HG02623 (cell line): Measurements from ENCODE around the gene RNF26.

Source experiments
- ATAC-seq: cut with Tn5 transposase; IDR thresholded peaks from one replicate; pipeline ENCODE4 v1.9.1; 2021; ENCODE audit warnings: moderate library complexity; ENCODE audit not compliant: unreplicated experiment

The RNF26 gene

GRCh38 chr11:119368121-119369034, 34.1 kb downstream of the RNF26 start:
- ATAC-seq = no peak

DNA sequence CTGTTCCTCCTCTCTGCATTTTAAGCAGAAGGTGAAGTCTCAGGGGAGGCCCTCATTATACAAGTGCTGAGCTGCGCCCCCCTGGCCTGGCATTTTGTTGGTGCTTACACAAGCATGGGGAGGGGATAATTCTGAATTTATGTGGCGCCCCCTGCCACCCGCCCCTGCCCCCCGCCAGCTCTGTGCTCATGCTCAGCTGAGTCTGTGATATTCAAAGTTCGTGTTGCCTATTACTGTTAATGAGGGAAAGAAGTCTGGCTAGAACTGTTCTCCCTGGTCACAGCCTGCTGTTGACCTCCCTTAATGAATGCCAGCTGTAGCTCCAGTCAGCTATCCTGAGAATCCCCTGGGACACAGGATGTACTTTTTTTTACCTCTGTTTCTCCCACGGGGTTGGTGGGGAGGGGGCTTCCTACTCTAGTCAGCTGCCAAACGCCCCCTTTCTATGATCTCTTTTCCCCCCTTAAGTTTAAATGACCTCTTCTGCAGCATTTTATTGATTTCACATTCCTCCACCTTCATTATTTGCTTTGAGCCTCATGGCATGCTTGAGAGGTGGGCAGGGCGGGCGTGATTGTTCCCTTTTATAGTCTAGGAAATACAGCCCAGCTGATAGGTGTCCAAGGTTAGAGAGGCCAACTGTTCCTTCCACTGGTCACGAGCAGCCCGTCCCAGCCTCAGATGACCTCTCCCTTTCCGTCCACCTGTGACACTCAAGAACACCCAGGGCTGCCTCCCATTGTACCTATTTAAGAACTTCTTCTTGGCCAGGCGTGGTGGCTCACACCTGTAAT, 35.0 kb downstream of the RNF26 start:
- no peak for ATAC-seq

DNA sequence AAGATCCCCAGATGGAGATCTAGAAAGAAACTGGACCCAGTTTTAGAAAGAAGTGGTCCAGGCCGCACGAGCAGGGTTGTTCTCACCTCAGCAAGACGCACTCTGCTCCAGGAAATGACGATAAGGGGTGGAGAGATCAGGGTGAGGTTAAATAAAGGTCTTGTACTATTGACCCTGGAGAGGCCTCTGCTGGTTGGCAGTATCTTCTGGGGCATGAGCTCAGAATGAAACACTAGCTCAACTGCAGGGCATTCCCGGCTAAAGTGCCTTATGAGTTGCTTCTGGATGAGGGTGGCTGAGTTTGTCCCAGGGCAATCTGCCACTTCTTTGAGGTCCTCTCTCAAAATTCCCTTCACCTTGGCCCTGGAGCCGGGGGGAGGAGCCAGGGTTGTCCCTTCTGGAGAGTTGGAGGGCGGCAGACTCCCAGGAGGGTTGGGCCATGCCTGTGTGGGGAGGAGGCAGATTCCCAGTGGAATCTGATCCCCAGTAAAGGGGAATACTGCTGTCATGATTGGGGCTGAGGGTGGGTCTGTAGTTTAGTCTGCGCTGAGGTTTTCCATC, 36.2 kb downstream of the RNF26 start:
- no peak for ATAC-seq

GRCh38 chr11:119371067-119371601, 36.8 kb downstream of the RNF26 start:
- ATAC-seq = no peak

- no peak for ATAC-seq
Observed at GRCh38 chr11:119371778-119372182, 37.5 kb downstream of the RNF26 start.

DNA sequence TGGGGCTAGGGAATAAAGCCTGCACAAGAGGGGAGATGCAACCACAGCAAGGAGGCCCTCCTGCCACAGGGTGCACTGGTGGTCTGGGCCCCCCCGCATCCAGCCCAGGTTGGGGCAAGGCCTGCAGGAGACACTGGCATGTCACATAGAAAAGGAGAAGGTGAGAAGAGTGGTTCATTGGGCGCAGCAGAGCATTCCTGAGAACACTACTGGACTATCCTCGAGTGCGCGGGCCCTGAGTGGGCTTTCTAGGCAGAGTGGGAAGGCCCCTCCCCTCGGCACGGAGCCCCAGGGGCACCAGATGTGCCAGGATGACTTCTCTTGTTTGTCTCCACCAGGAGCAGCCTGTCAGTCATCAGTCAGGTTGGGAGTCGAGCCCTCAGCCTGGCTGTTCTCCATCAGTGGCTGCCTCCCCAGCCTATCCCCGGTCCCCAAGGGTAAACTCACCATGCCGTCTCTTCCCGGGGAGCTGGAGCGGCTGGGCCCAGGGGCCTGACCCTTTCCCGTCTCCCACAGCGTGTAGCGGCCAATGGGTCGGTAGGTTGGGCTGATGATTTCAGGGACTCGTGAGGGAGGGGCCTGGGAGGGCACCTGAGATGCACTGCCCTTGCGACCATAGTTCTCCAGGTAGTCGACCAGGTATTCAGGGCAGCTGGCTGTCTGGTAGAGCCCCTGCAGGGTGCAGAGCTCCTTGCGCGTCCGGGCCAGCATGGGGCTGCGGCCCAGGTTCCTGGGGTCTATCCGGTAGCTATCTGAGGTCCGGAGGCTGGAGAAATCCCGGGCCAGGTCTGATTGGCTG, 38.1 kb downstream of the RNF26 start:
- ATAC-seq = no peak

- ATAC-seq = no peak
Observed at GRCh38 chr11:119373059-119373920, 39.0 kb downstream of the RNF26 start.

GRCh38 chr11:119373921-119374631, 39.7 kb downstream of the RNF26 start:
- ATAC-seq = no peak

DNA sequence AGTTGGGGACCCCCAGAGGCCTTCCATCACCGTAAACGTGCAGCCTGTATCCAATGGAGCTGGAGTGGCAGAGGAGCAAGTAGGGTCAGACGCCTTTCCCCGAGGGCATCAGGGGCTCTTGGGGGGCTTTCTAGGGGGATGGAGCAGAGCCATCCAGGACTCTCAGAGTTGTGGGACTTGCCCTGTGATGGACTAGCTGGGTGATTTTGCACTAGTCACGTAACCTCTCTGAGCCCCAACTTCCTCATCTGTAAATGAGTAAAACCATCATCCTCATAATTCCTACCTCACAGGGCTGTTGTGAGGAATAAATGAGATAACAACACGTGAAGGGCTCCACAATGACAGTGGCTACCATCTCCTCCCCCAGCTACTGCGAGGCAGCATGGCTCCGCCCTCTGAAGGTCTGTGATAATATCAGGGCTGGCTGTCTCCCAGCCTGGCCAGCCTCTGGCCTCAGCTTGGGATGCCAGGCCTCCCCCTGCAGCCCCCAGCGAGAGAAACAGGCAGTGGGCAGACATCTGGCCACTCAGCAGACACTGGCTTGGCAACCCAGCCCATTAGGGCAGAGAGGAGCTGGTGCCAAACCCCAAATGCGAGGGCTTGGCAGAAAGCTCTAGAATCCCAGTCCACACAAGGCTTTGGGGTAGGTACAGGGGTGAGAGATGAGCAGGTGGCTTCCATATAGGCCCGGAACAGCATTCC, 40.5 kb downstream of the RNF26 start:
- ATAC-seq = no peak

GRCh38 chr11:119375337-119376196, 41.2 kb downstream of the RNF26 start:
- ATAC-seq = no peak

DNA sequence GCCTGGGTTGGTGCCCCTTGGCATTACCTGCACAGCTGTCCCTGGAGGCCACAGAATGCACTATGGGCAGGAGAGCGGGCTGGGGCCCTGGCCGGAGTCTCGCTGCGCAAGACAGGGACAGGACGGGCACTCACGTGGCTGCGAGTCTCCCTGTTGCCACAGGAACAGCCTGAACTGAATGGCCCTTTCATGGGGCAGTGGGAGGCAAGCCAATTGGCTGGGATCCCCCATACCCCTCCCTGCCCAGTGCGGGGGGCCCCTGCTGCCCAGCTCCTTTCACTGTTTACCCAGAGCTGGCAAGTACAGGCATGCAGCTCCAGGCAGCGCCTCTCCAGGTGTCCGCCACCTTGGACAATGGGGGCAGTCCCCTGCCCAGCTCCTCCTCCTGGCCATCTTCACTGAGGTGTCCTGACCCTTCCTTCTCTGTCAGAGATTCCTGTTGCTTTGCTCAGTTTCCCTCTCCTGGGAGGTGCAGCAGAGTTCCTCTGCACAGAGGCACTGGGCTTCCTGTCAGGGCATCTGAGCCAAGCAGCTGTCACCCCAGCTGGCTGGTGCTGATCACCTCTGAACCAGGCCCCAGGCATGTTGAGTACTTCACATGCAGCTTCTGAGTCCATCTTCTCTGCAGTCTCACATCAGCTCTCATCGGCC, 42.0 kb downstream of the RNF26 start:
- ATAC-seq = no peak

DNA sequence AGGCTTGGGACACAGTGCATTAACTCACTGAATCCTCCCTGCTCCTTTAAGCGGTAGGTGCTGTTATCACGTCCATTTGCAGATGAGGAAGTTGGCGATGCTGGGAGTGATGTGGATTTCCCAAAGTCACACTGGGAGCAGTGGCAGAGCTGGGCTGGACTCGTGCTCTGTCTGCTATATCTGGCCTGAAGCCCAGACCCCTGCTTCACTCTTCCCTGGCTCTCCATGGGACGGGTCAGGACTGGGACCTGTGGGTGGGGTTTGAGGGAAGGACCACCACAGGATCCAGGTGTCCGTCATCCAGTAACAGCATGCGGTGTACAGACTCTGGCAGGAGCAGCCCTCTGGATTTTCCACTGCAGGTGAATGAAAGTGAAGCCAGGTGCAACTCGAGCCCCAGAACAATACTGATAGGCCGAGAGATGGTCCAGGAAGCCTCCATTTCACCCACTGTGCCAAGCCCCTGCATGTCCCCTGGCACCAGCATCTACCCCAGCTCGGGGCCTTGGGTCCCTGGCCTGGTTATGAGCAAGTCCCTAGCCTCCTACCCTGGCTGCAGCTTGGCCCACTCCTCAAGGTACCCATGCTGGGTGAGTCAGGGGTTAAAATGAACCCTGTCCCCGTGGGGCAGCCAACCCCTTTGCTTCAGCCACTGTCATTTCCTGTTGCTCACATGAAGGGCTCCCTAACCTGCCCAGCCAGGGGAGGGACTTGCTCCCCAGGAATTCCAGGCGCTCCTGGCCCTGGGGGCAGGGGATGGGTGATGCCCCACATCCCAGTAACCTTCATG, 43.0 kb downstream of the RNF26 start:
- no peak for ATAC-seq

DNA sequence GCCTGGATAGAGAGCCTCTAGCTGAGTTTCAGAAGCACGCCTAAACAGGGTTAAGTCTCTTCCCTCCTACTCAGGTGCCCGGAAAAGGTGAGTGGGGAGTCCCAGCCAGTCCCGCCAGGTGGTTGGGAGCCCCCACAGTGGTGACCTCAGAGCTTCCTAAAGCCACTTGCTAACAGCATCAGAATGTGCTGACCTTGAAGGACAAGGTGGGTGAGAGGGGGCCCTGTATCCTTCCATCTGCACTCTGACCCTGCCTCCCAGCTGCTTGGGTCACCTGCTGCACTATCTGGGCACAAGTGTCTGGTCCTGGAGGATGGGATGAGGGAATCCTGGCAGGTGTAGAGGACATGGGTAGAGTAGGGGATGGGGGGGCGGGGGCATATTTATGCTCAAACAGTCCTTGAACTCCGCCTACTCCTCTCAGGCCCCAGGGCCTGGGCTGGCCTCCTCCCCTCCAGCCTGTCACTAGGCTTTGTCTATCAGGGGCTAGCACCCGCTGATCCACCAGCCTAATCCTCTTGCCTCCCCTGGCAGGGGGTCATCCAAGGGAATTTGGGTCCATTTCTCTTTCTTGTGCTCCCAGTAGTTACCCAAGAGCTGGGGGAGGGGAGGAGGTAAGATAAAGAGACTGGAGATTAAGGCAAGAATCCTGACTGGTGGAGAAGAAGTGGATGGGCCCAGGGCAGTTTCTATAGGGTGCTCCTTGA, 43.8 kb downstream of the RNF26 start:
- ATAC-seq = no peak

DNA sequence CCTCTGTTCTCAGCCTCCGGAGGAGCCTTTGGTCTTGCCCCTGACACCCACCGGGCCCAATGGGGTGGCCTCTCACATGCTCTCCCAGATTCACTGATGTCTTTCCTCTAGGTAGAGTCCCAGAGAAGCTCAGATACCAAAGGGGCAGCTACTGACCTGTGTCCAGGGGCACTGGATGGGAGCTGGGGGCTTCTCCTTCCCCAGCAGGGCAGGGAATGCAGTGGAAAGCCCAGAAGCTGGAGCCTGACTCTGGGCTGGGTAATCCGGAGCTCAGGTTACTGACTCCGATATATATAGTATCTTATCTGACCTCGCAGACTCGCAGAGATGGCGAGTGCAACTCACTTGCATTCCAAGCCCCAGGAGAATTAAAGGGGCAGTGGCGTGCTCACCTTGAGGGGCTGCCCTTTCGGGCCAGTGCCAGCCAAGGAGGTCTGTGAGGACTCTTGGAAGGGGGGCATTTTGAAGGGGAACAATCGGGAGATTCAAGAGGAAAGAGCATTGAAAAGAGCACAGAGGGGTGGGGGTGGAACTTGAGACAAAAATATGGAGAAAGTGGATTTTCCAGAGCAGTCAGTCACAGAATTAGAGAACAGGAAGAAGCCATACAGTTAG, 44.6 kb downstream of the RNF26 start:
- ATAC-seq = no peak

GRCh38 chr11:119380160-119380826, 46.0 kb downstream of the RNF26 start:
- ATAC-seq = no peak
